ENCODE measurements around the gene NNAT.

NNAT gene

DNA sequence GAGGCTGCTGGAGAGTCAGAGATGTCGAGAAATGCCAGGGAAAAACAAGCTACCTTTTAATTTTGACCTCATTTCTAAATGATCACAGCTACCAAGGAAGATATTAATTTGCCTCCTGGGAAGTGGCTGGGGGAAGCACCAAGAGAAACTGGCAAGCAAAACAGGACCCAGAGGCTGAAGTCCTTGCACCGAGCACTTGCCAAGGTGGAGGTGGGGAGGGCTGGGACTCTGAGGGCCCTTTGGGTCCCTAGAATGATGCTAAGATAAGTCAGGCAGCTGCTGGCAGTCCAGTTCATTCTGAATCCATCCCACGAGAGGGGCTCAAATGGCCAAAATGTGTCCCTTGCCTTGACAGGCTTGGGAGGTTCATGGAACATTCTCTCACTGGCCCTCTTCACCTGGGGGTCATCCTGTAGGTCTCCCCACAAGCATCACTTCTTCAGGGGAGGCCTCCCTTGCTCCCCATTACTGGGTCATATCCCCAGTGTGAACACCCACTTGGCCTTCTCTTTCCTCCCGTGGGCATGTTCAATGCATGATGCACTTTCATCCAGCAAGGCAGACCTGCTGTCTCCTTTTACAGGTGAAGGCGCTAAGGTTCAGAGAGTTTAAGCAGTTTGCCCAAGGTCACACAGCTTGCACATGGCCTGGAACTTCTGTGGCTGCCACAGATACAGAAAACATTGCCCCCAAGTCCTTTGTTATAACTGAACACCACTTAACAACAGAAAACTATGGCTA is 45.7 kb downstream of the NNAT start:
- DNase-seq (ENCODE audit: low read depth), result no peak

DNA sequence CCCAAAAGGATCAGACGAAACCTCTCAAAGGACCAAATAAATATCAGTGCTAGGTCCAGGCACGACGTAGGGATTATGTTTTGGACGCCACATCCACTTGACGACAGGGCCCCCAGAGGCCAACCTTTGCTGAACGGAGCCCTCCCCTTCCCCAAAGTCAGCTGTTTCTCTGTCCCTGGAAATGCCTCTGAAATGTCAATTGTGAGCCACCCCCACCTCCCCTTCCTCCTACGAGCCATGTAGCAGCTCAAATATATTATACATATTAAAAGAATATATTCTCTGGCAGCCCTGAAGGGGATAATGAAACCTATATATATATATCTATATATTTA is 46.2 kb downstream of the NNAT start:
- DNase-seq (ENCODE audit: low read depth), result no peak

DNA sequence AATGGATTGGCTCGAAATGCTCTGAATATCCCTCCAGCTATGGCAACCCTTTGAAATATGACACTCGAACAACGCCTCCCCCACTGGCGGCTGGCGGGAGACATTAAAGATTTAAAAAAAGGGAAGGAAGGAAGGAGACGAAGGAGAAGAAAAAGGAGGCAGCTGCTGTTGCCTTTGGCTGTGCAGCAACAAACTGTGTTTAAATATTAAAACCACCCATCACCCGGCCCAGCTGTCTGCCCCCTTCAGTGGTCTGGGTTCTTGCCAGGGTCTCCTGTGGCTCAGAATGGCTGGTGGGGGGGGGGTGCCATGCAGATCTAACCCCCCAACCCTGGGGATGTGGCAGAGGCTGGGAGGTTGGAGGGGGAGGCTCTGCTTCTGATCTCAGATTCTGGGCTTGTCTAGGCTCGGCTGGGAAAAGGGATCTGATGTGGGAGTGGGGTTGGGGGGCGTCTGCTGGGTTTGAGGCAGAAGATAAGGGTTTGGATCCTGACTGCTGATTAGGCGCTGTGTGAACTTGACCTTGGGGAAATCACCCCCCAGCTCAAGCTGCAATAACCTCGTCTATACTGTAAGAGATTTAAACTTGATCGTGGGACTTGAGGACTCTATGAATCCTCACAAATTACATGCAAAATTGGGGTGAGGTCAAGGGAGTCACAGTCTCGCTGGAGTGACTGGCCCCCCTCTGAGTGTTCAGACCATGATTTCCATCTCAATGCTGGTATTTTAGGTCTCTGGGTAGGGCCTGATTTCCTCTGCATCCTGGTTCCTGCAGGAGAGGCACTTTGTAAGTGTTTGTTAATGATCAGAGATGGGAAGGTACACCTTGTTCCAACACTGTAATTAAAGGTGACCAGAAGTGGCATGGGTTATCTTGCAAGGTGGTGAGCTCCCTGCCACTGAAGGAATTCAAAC is 46.9 kb downstream of the NNAT start:
- no peak for DNase-seq (ENCODE audit: low read depth)

DNA sequence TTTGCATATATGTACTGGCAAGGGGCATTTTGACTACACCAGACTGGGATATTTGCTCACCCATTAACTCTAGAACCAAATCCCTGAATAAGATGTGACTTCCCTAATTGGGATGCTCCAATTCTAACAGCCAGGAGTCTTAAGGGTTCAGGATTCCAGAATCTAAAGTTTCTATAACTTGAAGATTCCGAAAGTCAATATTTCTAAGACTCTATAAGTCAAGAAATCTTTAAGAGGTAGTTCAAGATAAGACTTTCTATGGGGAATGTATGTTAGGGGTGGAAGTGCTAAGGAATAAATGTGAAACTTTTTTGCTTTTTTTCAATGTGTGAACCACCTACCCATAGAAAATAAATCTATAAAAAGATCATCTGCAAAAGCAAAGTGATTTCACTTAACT is 49.4 kb downstream of the NNAT start:
- no peak for DNase-seq (ENCODE audit: low read depth)

DNA sequence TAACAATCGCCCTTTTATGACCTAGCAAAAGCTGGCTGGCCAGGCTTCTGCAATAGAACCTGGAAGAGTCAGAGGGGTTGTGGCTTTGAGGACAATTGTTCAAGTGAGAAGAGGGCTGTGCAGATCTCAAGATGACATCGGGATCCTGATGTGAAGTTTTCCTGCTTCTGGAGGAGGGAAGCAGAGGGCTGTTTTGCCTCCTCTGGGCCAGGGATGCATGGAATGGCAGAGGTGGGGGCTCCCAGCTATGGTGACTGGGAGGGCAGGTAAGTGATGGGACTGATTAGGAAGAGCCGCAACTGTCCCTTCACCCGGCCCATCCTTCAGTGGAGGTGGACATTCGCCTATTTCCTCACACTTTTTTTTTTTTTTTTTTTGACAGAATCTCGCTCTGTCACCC is 50.0 kb downstream of the NNAT start:
- DNase-seq (ENCODE audit: low read depth), result no peak

Data from fibroblast of the conjunctiva (primary cell).